OCI-LY1 (cell line): ENCODE results near the gene RALBP1.
A peak's percentile ranks its signal among the peaks of the same experiment; 100 is the strongest.
"Not testable (repeated sequence)": the region's sequence is repeated elsewhere in the genome, so short reads cannot be mapped to it uniquely, and the experiment has no call there.

Experiments used
- H2AFZ ChIP-seq: fragments of 200-600 bp; sonication (generic), shearing (Covaris generic); 2 replicates; pipeline ENCODE4 v1.6.0; 2014; ENCODE audit warnings: antibody characterized with exemption, mild to moderate bottlenecking, low read length
- H3F3A ChIP-seq: fragments of 200-600 bp; sonication (generic), shearing (Covaris generic); 2 replicates; pipeline ENCODE4 v1.6.0; 2014; ENCODE audit warnings: mild to moderate bottlenecking, antibody characterized with exemption, low read length, moderate library complexity; ENCODE audit not compliant: insufficient read depth
- H3K27ac ChIP-seq: fragments of 200-600 bp; sonication (generic); 2 replicates; pipeline ENCODE4 v1.5.1; 2014; ENCODE audit warnings: low read length, mixed run types, mild to moderate bottlenecking, low read depth; ENCODE audit not compliant: poor library complexity, severe bottlenecking
- H3K27me3 ChIP-seq: fragments of 200-600 bp; sonication (generic); 2 replicates; pipeline ENCODE4 v1.6.0; 2014; ENCODE audit warnings: antibody characterized with exemption, mild to moderate bottlenecking, low read length, moderate library complexity; ENCODE audit not compliant: insufficient read depth
- H3K36me3 ChIP-seq: fragments of 200-600 bp; sonication (generic); 2 replicates; pipeline ENCODE4 v1.6.1; 2014; ENCODE audit warnings: mild to moderate bottlenecking, antibody characterized with exemption, low read length, moderate library complexity, mixed read lengths; ENCODE audit not compliant: insufficient read depth
- H3K4me1 ChIP-seq: fragments of 200-600 bp; sonication (generic); 2 replicates; pipeline ENCODE4 v1.5.1; 2014; ENCODE audit warnings: mild to moderate bottlenecking, low read length, moderate library complexity; ENCODE audit not compliant: insufficient read depth, severe bottlenecking
- H3K4me2 ChIP-seq: fragments of 200-600 bp; sonication (generic), shearing (Covaris generic); 2 replicates; pipeline ENCODE4 v1.6.1; 2014; ENCODE audit warnings: low read length
- H3K4me3 ChIP-seq: fragments of 200-600 bp; sonication (generic); 2 replicates; pipeline ENCODE4 v1.5.1; 2014; ENCODE audit warnings: low read length, low read depth, mild to moderate bottlenecking, mixed read lengths; ENCODE audit not compliant: poor library complexity, severe bottlenecking
- H3K79me2 ChIP-seq: fragments of 200-600 bp; shearing (Covaris generic); 2 replicates; pipeline ENCODE4 v1.6.1; 2016; ENCODE audit warnings: mixed run types, low read length, mixed read lengths; ENCODE audit not compliant: insufficient read depth
- H3K9ac ChIP-seq: fragments of 200-600 bp; sonication (generic), shearing (Covaris generic); 2 replicates; pipeline ENCODE4 v1.6.1; 2014; ENCODE audit warnings: mild to moderate bottlenecking, low read length, mixed read lengths
- H3K9me2 ChIP-seq: fragments of 200-600 bp; sonication (generic), shearing (Covaris generic); 2 replicates; pipeline ENCODE4 v1.6.1; 2014; ENCODE audit warnings: low read depth, mild to moderate bottlenecking, low read length, mixed read lengths
- H3K9me3 ChIP-seq: fragments of 200-600 bp; shearing (Covaris generic); 2 replicates; pipeline ENCODE4 v1.6.1; 2014; ENCODE audit warnings: low read length, mixed read lengths
- H4K20me1 ChIP-seq: fragments of 200-600 bp; sonication (generic), shearing (Covaris generic); 2 replicates; pipeline ENCODE4 v1.6.0; 2016; ENCODE audit warnings: mild to moderate bottlenecking, low read length; ENCODE audit not compliant: insufficient read depth
- CTCF ChIP-seq: fragments of 200-600 bp; sonication (generic), shearing (Covaris generic); IDR thresholded peaks from 2 replicates; pipeline ENCODE4 v1.5.1; 2017; ENCODE audit warnings: mild to moderate bottlenecking, antibody characterized with exemption, low read length, moderate library complexity, mixed read lengths
- EZH2 ChIP-seq: fragments of 200-600 bp; sonication (generic), shearing (Covaris generic); IDR thresholded peaks from 2 replicates; pipeline ENCODE4 v1.8.0; 2017; ENCODE audit warnings: borderline replicate concordance, mixed run types, mild to moderate bottlenecking, antibody characterized with exemption, low read length, moderate library complexity, mixed read lengths

Gene RALBP1

GRCh38 chr18:9475643-9476591, 604 bp downstream of the RALBP1 start:
- H3K9ac ChIP-seq, result peak overlapping the region; percentile 93
- no peak overlapping the region for H2AFZ ChIP-seq
- TF ChIP-seq CTCF, result no peak
- no peak for TF ChIP-seq EZH2
- H3K79me2 ChIP-seq, result peaks cover 50% of the 10 kb centered on the region
- H4K20me1 ChIP-seq, result no peaks in the 10 kb centered on the region
- H3F3A ChIP-seq, result no peaks in the 10 kb centered on the region
- H3K4me3 ChIP-seq, result peak overlapping the region; percentile 87
- H3K4me1 ChIP-seq, result peaks cover 21% of the 10 kb centered on the region
- H3K36me3 ChIP-seq, result peaks cover 19% of the 10 kb centered on the region
- H3K27ac ChIP-seq, result peak overlapping the region; percentile 77
- H3K9me3 ChIP-seq, result no peaks in the 10 kb centered on the region
- no peaks in the 10 kb centered on the region for H3K9me2 ChIP-seq
- H3K27me3 ChIP-seq, result no peaks in the 10 kb centered on the region
- peak overlapping the region; percentile 94 for H3K4me2 ChIP-seq

GRCh38 chr18:9476949-9477348, 1.6 kb downstream of the RALBP1 start:
- H3K4me1 ChIP-seq, result peaks cover 30% of the 10 kb centered on the region
- not testable (repeated sequence) for H4K20me1 ChIP-seq, H3F3A ChIP-seq, H3K27me3 ChIP-seq, H3K9me2 ChIP-seq, H3K9me3 ChIP-seq, H2AFZ ChIP-seq
- peaks cover 25% of the 10 kb centered on the region for H3K36me3 ChIP-seq
- peak overlapping the region; percentile 77 for H3K27ac ChIP-seq
- H3K79me2 ChIP-seq, result peaks cover 60% of the 10 kb centered on the region
- H3K9ac ChIP-seq, result peak overlapping the region; percentile 93
- peak overlapping the region; percentile 94 for H3K4me2 ChIP-seq
- peak overlapping the region; percentile 87 for H3K4me3 ChIP-seq

GRCh38 chr18:9477509-9477908, 2.2 kb downstream of the RALBP1 start:
- peak overlapping the region; percentile 94 for H3K4me2 ChIP-seq
- peak overlapping the region; percentile 77 for H3K27ac ChIP-seq
- no peaks in the 10 kb centered on the region for H3K9me3 ChIP-seq
- H3F3A ChIP-seq, result no peaks in the 10 kb centered on the region
- peak overlapping the region; percentile 93; the same call in 1 of the 2 replicates for H3K9ac ChIP-seq
- no peaks in the 10 kb centered on the region for H4K20me1 ChIP-seq
- no peak overlapping the region for H2AFZ ChIP-seq
- H3K27me3 ChIP-seq, result no peaks in the 10 kb centered on the region
- peak overlapping the region; percentile 87 for H3K4me3 ChIP-seq
- TF ChIP-seq EZH2, result no peak
- no peak for TF ChIP-seq CTCF
- H3K9me2 ChIP-seq, result no peaks in the 10 kb centered on the region
- peaks cover 35% of the 10 kb centered on the region for H3K4me1 ChIP-seq
- peaks cover 65% of the 10 kb centered on the region for H3K79me2 ChIP-seq
- peaks cover 25% of the 10 kb centered on the region for H3K36me3 ChIP-seq
